Esophagus muscularis mucosa (tissue), 4 donors: Measurements from ENCODE around the gene TMEM179. TPM values are rescaled to one million over a fixed set of nuclear protein-coding genes. Genes with fewer than 3 reads are reported as not detected.
A peak's percentile ranks its signal among the peaks of the same experiment; 100 is the strongest.

Experiments
- DNase-seq: peaks from one replicate; pipeline ENCODE4 v3.0.0-alpha.2; 2017; ENCODE audit errors: extremely low spot score
- H3K27ac ChIP-seq, 4 donors: fragments of 200-600 bp; sonication (generic); replicated peaks in 1 of 4; 1 replicate in 3 of 4; 2 replicates in 1 of 4; pipeline ENCODE4 v1.5.1; 2016 to 2019; ENCODE audit warnings: mild to moderate bottlenecking in 1 of 4
- H3K27me3 ChIP-seq, 4 donors: fragments of 200-600 bp; sonication (generic); one replicate each; pipeline versions ENCODE4 v1.5.1 to v1.6.0; 2016 to 2019
- H3K36me3 ChIP-seq, 4 donors: fragments of 200-600 bp; sonication (generic); one replicate each; pipeline ENCODE4 v1.5.1; 2016 to 2019
- H3K4me1 ChIP-seq, 4 donors: fragments of 200-600 bp; sonication (generic); one replicate each; pipeline ENCODE4 v1.5.1; 2016 to 2019
- H3K4me3 ChIP-seq, 4 donors: fragments of 200-600 bp; sonication (generic); 1 replicate in 2 of 4; 2 replicates in 2 of 4; pipeline ENCODE4 v1.5.1; 2016 to 2019; ENCODE audit warnings: mild to moderate bottlenecking in 4 of 4, moderate library complexity in 1 of 4
- H3K9me3 ChIP-seq, 4 donors: fragments of 200-600 bp; sonication (generic); 1 replicate in 3 of 4; 2 replicates in 1 of 4; pipeline ENCODE4 v1.5.1; 2016 to 2019
- CTCF ChIP-seq, 3 experiments: fragments of 200-600 bp in 2 of 3; fragments of 450-650 bp in 1 of 3; sonication (generic) in 2 of 3; IDR thresholded peaks; one replicate each; pipeline ENCODE4 v1.5.1; 2017 to 2019; ENCODE audit warnings: antibody characterized with exemption in 3 of 3, mild to moderate bottlenecking in 2 of 3, moderate library complexity in 1 of 3
- EP300 ChIP-seq: sonication (generic); formaldehyde crosslinking; IDR thresholded peaks from one replicate; pipeline ENCODE4 v1.6.1; 2017; ENCODE audit warnings: antibody characterized with exemption
- POLR2A ChIP-seq: fragments of 450-650 bp; IDR thresholded peaks from one replicate; pipeline ENCODE4 v1.6.1; 2017; ENCODE audit warnings: antibody characterized with exemption, moderate library complexity, mild to moderate bottlenecking, low read depth
- POLR2AphosphoS5 ChIP-seq, 2 donors: sonication (generic); formaldehyde crosslinking; IDR thresholded peaks; one replicate each; pipeline ENCODE4 v1.6.1; 2017; ENCODE audit warnings: antibody characterized with exemption in 2 of 2
- WGBS: methylation state at CpG from one replicate; pipeline ENCODE4 v1.1.5; 2018; 5-methylcytosine and 5-hydroxymethylcytosine counted together
- intact Hi-C: fragments of 100-400 bp; cut with DNase I; formaldehyde crosslinking; loops from one replicate; pipeline ENCODE4 v1.15.1; 2023
- total RNA-seq, 4 donors: library from RNA; depleted of rRNA; stranded (reverse); fragments of >200 nt; gene quantifications; one replicate each; pipeline versions ENCODE4 v1.1.0 to v1.2.1, GENCODE V29; 2016

TMEM179 gene
- total RNA-seq, 4 donors from 2014 or later = 1.4 to 4.2 (median 1.9) TPM

- Histone ChIP-seq H3K36me3 (no peaks in the 10 kb centered on the region), H3K27me3 (peaks cover 0 to 89% (median 4%) of the 10 kb centered on the region in 4 donors), H3K27ac (no peak overlapping the region), H3K9me3 (no peaks in the 10 kb centered on the region), H3K4me1 (peaks cover 9 to 13% (median 11%) of the 10 kb centered on the region in 4 donors), H3K4me3 (no peak overlapping the region)
- intact Hi-C loops = loop anchor here (2.0 to 10.0 kb wide), 2 partner anchors 427 to 469 kb away; no protein-coding TSS in a partner anchor
- no peak for DNase-seq
- TF ChIP-seq POLR2AphosphoS5 (IDR thresholded peaks at IDR 0.05) (no peak), CTCF (IDR thresholded peaks at IDR 0.05) (peak; percentile 60 to 73 (median 66))
- 13% methylated on average over 24 of the region's 27 CpGs for WGBS
These were observed 40.6 kb downstream of the TMEM179 start for GRCh38 chr14:104563742-104564615.

GRCh38 chr14:104563191-104563741 lies 41.3 kb downstream of the TMEM179 start:
- 62% methylated on average over 6 of the region's 15 CpGs for WGBS
- TF ChIP-seq POLR2A (no peak), EP300 (no peak), CTCF (IDR thresholded peaks at IDR 0.05) (no peak), POLR2AphosphoS5 (IDR thresholded peaks at IDR 0.05) (no peak)

GRCh38 chr14:104562606-104563005 lies 42.0 kb downstream of the TMEM179 start:
- no peaks in the 10 kb centered on the region for H3K36me3 ChIP-seq
- no peak for TF ChIP-seq POLR2A
- TF ChIP-seq CTCF (IDR thresholded peaks at IDR 0.05) = no peak
- WGBS = 91% methylated on average over 4 of the region's 5 CpGs
- peaks cover 9 to 13% (median 11%) of the 10 kb centered on the region in 4 donors for H3K4me1 ChIP-seq
- H3K27ac ChIP-seq = no peak overlapping the region
- intact Hi-C loops = loop anchor here (10.0 kb wide), 1 partner anchor 468 kb away; no protein-coding TSS in a partner anchor
- H3K27me3 ChIP-seq = peaks cover 0 to 78% (median 4%) of the 10 kb centered on the region in 4 donors
- DNase-seq = no peak
- H3K4me3 ChIP-seq = no peak overlapping the region
- no peaks in the 10 kb centered on the region for H3K9me3 ChIP-seq

More at GRCh38 chr14:104563191-104563741, 41.3 kb downstream of the TMEM179 start:
- no peak for DNase-seq
- Histone ChIP-seq H3K9me3 (no peaks in the 10 kb centered on the region), H3K4me3 (no peak overlapping the region), H3K27ac (no peak overlapping the region), H3K36me3 (no peaks in the 10 kb centered on the region), H3K4me1 (peaks cover 9 to 13% (median 11%) of the 10 kb centered on the region in 4 donors), H3K27me3 (peaks cover 0 to 82% (median 4%) of the 10 kb centered on the region in 4 donors)
- intact Hi-C loops = loop anchor here (10.0 kb wide), 1 partner anchor 468 kb away; no protein-coding TSS in a partner anchor

GRCh38 chr14:104561632-104562495 lies 42.7 kb downstream of the TMEM179 start:
- intact Hi-C loops = loop anchor here (10.0 kb wide), 1 partner anchor 467 kb away; no protein-coding TSS in a partner anchor
- 80% methylated on average over 17 of the region's 23 CpGs for WGBS

More at GRCh38 chr14:104561632-104562495, 42.7 kb downstream of the TMEM179 start:
- TF ChIP-seq CTCF (IDR thresholded peaks at IDR 0.05) (no peak), EP300 (no peak), POLR2AphosphoS5 (IDR thresholded peaks at IDR 0.05) (no peak), POLR2A (no peak)
- H3K4me1 ChIP-seq = peaks cover 9 to 13% (median 11%) of the 10 kb centered on the region in 4 donors
- peaks cover 0 to 76% (median 4%) of the 10 kb centered on the region in 4 donors for H3K27me3 ChIP-seq
- H3K9me3 ChIP-seq = no peaks in the 10 kb centered on the region
- H3K36me3 ChIP-seq = no peaks in the 10 kb centered on the region
- no peak for DNase-seq
- H3K4me3 ChIP-seq = no peak overlapping the region
- H3K27ac ChIP-seq = no peak overlapping the region
